HG02970 (cell line): ENCODE results near the gene MAPKAP1.
A peak's percentile ranks its signal among the peaks of the same experiment; 100 is the strongest.

Source experiments
- ATAC-seq: cut with Tn5 transposase; IDR thresholded peaks from one replicate; pipeline ENCODE4 v1.9.1; 2021; ENCODE audit warnings: mild to moderate bottlenecking, moderate library complexity, moderate number of reproducible peaks; ENCODE audit not compliant: unreplicated experiment, low FRiP score

MAPKAP1 gene

DNA sequence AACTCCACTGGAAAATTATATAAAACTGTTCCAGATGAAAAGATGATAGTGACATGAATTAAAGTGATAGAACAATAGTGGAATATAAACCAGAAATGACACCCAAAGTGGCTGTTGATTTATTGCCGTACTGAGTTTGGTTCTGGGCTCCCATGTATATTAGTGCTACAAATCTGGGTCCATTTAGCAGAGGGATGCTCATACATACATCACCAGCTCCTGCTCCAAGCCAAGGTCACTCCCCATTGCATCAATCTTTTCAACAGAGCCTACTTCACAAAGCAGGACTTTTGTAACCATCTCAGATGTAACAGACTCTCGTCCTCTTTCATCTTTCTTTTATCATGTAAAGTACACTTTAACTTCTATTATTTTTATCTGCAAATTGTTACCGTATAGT is 236.8 kb downstream of the MAPKAP1 start:
- ATAC-seq, result no peak

DNA sequence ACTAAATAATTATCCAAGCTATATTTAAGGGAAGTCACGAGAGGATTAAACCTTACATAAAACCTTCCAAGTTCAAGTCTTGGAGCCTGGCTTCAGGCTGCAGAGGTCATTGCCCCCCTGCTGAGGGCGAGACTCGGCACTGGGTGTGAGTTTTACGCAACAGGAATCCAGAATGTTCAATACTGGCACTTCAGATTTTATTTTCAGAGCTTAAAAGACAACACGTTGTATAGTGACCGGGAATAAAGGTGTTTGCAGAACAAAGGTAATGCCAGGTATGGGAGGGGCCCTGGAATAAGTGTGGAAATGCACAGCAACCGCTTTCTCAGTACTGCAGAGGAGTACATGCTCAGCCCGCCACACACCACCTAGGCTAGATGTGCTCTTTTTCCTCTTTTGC is 238.4 kb downstream of the MAPKAP1 start:
- no peak for ATAC-seq

DNA sequence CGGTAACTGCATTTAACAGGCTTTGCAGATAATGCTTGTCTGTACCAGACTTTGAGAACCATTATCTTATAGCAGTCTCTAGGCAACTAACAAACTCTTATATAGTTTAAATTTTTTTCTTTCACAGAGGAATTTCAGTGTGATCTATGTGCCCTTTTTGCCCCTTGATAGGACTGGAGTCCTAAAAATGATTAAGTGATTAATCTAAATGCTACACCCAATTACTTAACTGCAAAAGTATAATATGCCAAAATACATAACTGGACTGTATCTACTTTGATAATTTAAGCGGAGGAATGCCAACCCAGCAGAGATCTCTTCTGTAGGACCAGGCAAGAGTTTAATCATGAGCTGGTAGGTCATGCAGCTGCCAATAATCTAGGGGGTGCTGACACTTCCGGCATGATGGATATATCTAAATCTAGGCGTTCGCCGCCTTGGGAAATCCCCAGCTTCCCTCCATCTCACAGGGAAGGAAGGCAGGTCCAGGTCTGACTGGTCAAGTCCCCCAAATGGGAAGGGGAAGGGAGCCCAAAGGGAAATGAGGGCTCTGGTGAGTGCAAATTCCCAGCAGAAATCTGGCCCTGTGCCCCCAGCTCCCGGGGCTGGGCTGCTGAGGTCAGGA is 239.8 kb downstream of the MAPKAP1 start:
- ATAC-seq, result no peak

DNA sequence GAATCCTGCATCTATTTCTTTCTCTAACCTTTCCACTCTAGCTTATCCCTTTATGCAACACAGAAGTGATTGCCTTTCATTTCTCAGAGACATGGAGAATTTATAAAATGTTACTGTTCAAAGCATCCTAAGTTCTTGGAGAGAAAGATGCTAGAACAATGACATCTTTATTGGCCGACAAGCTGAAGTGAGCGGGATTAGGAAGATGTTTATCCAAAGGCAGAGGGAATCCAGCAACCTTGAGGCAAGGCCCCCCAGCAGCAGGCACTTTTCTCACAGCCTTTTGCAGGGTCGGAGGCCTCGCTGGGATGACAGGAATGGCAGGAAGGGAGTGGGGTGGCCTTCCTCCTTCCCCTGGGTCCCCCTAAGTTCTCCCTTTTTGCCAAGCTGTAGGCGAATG is 240.6 kb downstream of the MAPKAP1 start:
- no peak for ATAC-seq

DNA sequence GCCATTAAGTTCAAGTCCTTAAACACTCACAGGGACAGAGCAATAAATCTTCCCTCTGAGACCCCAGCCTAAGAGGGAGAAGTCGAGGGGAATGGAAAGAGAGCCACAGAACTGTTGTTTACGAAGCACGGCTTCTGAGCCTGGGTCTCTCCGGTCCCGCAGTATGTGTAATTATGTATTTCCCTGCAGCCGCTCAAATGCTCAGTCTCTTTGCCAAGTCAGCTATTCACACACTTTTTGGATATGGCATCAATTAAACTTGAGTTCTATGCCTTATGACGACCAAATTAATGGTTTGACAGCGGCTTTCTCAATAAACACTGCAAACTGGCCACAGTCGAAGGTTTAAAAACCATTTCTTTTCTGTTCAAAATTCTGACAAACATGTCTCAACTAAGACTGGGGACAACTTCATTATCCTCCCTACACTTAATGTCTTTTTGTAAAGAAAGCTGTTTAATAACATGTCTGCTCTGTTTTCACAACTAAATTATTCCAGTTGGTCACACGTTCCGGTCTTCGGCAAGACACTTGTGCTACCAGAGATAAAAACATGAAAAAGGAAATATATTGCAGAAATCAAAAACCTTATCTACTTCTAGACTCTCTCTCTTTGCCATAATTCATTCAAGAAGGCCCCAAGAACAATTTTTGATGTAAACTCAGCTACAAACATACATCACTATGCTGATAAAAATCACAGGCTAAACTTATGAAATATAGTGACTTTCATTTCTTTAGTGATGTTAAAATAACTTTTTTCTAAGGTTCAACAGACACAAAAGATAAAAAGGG is 242.2 kb downstream of the MAPKAP1 start:
- no peak for ATAC-seq

DNA sequence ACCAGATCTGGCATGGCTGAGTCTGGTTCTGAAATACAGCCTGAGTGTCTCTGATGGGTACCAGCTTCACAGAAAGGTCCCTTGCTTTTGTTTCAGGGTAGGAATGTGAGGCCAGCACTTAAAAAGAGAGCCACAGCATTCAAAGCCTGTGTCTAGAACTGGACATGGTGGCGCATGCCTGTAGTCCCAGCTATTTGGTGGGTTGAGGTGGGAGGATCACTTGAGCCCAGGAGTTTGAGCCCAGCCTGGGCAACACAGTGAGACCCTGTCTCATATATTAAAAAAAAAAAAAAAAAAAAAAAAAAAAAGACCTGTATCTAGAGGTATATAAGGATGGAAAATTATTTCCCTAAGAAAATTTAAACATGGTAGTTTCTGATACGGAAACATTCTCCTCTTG is 243.1 kb downstream of the MAPKAP1 start:
- no peak for ATAC-seq

DNA sequence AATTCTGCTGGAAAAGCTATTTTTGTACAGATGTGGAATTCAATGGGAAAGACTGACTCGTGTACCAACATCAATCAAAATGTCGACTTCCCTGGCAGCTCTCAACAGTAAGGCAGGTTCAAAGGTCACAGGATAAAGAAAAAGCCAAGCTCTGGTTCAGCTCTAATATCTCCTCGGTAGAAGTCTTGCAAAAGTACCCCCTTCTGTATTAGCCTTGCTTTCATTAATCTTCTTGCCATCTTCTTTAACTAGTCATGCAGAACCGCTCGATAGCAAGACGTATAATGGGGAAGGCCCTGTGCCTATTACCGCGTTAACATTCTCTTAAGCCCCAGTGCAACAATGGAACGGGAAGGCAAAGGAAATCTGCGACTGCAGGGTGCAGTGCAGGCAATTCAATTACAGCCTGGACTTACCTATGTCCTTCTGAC is 244.1 kb downstream of the MAPKAP1 start:
- no peak for ATAC-seq

DNA sequence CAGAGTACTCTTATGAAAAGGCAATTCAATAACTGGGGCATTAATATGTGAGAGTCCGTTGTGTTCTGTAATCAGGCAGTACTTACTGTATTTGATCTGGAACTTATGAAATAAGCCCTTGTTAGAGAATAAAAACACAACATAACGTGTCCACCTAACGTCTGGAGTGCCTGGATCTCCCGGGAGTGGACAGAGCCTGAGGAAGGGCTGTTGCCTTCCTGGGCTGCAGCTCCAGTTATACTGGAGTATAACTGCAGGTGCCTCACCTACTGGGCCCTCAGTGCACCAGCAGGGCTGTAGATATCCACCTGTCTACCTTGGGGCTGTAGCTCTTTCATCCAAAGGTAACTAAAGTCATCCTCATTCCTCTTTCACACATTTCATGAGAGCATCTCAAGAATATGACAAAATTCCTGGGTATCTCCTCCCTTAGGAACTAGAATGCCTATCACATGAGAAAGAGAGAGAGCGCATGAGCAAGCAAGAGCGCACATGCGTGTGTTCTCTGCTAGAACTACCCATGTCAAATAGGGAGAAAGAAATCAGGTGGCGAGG is 245.3 kb downstream of the MAPKAP1 start:
- no peak for ATAC-seq

DNA sequence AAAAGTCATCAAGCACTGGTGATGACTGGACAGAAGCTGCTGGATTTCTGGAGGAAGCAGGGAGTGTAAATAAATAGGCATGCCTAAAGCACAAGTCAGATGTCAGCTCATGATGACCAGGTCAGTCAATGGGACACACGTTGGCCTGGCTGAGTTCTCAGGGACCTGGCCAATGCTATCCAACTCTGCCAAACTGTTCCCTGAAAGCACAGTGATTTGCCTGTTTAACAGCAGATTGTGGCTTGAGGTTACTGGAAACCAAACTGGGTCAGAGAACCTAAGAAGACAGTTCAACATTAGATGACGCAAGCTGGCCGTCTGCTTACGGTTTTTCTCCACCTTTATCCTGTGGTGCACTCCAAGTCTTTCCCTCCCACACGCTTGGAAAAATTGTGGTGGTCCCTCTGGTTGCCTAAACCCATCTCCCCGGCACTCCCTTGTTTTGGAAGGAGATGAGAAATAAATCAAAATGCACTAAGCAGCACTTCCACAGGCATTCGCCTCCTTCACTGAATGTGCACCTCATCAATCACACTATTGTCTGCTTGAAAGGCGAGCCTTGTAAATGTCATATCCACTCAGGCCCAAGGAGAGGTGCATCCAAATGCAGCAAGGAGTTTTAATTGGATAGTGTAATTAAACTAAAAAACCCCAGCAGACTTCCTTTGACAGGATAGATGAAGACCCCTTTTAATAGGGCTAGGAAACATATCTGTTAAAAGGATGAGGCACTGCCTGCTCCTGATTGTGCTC is 245.9 kb downstream of the MAPKAP1 start:
- no peak for ATAC-seq

DNA sequence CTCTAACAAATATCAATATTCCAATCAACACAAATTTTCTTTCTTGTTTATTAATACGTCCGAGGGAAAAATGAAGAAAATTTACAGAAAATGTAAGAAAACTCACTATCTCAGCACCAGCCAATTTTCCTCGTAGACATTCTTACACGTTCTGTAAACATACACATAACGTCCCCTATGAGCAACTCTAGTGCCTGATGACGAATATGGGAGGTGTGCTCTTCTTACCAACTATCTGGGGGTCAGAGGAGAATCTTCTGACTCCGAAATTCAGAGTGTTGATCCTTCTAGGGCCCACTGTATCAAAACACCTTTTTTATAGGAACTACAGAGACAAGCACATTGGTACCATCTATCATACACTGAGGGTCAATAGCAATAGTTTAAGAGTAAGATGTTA is 246.7 kb downstream of the MAPKAP1 start:
- ATAC-seq, result no peak

DNA sequence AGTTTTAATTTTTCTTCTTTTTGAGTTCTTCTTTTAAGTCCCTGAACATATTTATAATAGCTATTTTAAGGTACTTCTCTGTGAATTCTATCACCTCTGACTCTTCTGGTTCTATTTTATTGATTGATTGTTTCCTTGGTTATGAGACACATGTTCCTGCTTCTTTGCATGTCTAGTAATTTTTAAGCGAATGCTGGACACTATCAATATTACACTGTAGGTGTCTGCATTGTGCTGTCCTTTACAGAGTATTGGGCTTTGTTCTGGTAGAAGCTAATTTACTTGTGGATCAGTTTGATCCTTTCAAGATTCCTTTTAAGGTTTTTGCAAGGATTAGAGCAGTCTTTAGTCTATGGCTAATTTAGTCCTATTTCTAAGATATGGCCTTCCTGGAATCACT is 249.7 kb downstream of the MAPKAP1 start:
- ATAC-seq, result no peak

DNA sequence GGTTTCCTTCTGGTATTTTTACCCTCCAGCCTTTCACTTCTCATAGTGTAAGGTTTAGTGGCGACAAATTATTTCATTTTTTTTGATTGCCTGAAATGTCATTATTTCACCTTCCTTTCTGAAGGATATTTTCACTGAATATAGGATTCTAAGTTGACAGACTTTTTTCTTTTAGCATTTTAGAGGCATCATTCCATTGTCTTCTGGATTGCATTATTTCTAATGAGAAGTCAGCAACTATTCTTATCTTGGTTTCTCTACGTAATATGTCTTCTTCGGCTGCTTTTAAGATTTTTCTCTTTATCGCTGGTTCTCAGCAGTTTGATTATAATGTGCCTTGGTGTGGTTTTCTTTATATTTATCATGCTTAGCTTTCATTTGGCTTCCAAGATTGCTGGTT is 251.1 kb downstream of the MAPKAP1 start:
- no peak for ATAC-seq

DNA sequence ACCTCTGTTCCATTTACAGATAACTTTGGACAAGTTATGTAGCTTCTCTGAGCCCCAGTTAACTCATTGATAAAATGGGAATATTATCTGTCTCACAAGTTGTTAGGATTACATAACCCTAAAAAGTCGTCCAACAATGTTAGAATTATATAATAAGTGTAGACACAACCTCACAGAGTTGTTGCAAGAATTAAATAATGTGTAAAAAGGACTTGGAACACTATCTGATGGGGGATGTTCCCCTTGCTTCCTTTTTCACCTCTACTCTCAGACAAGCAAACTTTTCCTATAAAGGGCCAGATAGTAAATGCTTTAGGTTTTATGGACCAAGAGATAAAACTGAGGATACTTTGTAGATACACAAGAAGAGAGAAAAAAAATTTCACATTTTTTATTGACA is 251.9 kb downstream of the MAPKAP1 start:
- no peak for ATAC-seq

DNA sequence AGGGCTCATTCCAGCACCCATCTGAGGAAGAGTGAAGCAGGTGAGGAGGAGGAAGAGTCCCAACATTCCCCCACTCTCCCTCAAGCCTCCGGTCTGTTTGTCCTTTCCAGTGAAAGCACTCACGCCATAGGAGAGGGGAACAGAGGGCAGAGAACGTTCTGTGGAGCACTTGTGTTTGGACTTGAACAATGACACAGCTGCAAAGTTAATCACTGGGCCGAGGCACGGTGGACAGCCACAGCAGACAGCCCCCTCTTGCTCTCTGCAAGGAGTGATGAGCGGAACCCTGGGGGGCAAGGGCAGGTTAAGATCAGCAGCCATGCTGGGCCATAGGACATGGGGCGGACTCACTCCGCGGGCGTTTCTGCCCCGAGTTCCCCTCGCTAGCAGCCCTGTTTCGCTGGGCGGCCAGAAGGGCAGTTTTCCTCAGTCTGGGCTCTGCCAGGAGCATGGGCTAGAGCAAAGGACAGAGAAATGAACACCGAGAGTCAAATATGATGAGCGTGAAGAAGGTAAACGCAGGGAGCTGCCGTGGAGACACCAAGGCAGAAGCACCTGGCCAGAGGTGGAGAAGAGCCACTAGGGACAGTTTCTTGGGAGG is 259.7 kb downstream of the MAPKAP1 start:
- no peak for ATAC-seq

DNA sequence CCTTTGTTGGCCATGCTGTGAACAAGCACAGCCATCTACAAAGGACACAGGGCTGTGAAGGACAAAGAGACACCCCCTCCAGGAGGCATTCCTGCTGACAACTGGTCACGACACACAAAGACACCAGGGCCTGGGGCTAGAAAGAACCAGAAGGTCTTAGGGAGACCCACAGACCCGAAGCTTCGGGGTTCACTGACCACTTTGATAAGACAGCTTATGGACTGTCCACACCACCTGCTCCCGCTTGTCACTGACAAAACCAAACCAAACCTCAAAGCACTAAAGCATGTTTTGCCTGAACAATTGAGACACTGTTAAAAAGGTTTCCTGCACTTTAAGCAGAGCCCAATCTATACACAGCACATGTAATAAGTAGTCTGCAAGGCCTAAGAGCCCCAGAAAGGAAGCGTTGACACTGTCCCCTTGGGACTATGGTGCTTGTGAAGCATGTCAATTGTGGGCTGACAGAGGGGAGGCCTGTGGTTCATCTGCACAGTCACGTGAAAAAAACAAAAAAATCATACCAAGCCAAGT is 260.4 kb downstream of the MAPKAP1 start:
- peak; percentile 78 for ATAC-seq

DNA sequence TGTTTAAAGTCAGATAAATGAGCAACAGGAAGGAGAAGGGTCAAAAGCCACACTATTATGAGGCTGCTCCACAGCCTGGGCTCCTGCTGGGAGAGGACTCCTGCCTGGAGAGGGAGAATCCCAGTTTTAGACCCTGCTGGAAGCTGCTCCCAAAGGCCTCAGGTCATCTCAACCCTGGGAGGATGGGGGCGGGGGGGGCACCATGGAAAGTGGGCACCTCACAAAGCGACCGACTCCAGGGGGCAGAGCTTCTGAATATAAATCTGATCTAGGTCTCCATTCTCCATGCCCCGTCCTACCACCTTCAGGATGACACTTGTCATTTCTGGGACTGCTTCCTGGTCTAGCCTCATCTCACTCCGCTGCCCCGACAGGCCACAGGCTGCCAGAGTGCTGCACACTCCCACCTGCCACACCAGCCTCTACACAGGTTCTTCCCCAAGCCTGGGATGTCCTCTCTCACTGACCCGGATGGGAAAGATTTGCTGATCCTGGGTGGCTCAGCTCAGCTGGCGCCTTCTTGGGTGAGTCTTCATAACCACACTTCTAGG is 262.0 kb downstream of the MAPKAP1 start:
- ATAC-seq, result no peak

DNA sequence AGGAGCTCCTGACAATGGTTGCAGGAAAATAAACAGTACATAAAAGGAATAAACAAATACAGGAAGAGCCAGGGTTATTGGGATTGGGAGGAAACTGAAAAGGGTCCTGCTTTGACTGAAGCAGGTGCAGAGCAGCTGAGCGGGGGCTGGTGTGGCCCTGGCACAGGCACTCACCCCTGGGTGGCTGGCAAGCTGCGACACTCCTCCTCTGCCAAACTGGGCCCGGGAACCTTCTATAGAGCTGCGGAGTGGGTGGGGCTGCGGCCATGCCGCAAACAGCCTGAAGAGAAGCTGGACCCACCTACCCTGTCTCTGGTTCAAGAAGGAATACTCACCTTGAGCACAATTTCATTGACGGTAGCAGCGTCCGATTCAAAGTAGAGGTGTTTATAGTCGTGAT is 262.8 kb downstream of the MAPKAP1 start:
- ATAC-seq, result no peak

DNA sequence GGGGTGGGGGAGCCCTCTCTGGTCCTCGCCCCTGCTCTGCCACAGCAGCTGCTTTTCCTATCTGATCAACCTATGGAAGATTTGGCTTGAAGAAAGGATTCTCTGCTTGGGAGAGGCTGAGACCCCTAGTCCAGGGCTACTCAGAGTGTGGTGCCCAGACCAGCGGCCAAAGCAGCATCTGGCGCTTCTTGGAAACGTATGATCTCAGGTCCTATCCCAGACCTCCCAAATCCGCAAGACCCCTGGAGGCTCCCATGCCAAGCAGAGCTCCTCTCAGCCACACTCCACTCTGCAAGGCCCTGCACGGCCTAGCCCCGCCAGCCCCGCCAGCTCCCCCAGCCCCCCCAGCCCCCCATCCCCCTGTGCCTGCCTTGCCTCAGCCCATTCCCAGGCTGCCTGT is 263.6 kb downstream of the MAPKAP1 start:
- no peak for ATAC-seq

DNA sequence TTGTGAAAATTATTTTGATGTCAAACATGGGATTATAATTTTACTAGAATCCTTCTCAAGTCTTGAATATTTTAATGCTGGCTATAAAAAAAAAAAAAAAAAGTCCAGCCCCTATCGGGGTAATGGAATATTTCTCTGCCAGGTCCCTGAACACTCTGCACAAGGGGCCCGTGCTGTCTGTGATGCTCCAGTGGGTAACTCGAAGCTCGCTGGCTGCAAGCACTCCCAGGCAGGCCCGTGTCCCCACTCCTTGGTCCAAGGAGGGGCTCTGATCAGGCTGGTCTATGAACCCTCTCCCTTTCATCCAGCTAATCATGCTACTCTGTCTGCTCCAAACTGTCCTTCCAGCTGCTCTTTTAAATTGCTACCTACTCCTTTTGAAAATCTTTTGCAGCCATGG is 264.6 kb downstream of the MAPKAP1 start:
- no peak for ATAC-seq

DNA sequence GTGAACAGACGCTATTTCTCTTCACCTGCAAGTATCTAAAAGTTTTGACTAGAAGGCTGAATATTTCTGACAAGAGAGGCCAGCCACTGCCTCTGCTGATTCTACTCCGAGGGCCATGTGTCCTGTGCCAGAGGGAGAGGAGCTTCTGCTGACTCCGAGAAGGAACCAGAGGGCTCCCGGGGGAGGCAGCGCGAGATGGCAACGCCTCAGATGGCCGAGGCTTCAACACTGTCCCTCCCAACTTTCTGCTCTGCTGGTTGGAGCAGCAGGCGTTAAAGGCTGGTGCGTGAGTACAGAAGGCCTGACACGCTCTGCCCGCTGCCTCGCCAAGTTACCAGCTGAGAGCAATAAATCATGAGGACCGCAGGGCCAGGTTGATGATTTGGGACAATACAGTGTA is 266.6 kb downstream of the MAPKAP1 start:
- ATAC-seq, result no peak
